ENCODE results near the gene MACF1. TPM values are rescaled to one million over a fixed set of nuclear protein-coding genes. Genes with fewer than 3 reads are reported as not detected.

MACF1 gene
- total RNA-seq, 1 donor from 2014 or later = 222 TPM

DNA sequence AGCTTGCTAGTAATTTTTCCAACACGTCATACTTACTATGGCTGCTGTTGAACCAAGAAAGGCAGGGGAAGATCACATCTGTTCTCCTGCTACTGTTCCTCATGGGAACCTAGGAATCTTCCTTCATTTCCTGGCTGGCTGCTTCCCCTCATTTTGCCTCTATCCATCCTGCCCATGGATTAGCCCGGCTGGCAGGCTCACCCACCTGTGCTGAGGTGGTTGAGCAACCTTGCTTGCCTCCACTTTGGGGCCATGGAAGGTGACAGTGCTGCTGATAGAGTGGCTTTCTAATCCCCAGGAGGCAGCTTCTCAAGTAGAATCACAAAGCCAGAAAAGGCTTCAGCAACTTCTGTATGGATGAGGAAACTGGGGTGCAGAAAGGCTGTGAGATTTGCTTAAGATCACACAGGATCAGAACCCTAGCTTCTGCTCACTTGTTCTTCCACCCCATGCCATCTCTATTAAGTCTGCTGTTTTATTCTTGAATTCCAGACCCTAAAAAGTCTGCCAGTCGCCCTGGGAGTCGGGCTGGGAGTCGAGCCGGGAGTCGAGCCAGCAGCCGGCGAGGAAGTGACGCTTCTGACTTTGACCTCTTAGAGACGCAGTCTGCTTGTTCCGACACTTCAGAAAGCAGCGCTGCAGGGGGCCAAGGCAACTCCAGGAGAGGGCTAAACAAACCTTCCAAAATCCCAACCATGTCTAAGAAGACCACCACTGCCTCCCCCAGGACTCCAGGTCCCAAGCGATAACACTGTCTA is 280.7 kb downstream of the MACF1 start:
- Histone ChIP-seq H3K4me1 (no peaks in the 10 kb centered on the region), H3K27me3 (peaks cover 21% of the 10 kb centered on the region), H3K9me3 (ENCODE audit: low read depth) (no peaks in the 10 kb centered on the region), H3K36me3 (peaks cover 16% of the 10 kb centered on the region), H2AFZ (replicated peaks) (no peak overlapping the region), H3K4me3 (no peak overlapping the region), H3F3A (ENCODE audit: low read depth) (peaks cover 42% of the 10 kb centered on the region), H3K4me2 (no peak overlapping the region), H3K79me2 (ENCODE audit: low read depth) (no peaks in the 10 kb centered on the region), H4K20me1 (ENCODE audit: low read depth) (peaks cover 23% of the 10 kb centered on the region), H3K9ac (no peak overlapping the region), H3K27ac (no peak overlapping the region)
- no peak overlapping the region for H3K27ac Mint-ChIP-seq
- peaks cover 37% of the 10 kb centered on the region for H3K36me3 Mint-ChIP-seq
- H3K27me3 Mint-ChIP-seq (ENCODE audit: insufficient read depth, low read depth) = peaks cover 9% of the 10 kb centered on the region
- peaks cover 7% of the 10 kb centered on the region for H3K4me1 Mint-ChIP-seq
- H3K9me3 Mint-ChIP-seq = no peaks in the 10 kb centered on the region
- DNase-seq (ENCODE audit: low spot score) = no peak
- H3K4me3 Mint-ChIP-seq = no peak overlapping the region
- TF ChIP-seq EZH2phosphoT487 (IDR thresholded peaks at IDR 0.05) = no peak
- no peak for TF ChIP-seq EZH2 (IDR thresholded peaks at IDR 0.05)
- TF ChIP-seq, protein P1, sequence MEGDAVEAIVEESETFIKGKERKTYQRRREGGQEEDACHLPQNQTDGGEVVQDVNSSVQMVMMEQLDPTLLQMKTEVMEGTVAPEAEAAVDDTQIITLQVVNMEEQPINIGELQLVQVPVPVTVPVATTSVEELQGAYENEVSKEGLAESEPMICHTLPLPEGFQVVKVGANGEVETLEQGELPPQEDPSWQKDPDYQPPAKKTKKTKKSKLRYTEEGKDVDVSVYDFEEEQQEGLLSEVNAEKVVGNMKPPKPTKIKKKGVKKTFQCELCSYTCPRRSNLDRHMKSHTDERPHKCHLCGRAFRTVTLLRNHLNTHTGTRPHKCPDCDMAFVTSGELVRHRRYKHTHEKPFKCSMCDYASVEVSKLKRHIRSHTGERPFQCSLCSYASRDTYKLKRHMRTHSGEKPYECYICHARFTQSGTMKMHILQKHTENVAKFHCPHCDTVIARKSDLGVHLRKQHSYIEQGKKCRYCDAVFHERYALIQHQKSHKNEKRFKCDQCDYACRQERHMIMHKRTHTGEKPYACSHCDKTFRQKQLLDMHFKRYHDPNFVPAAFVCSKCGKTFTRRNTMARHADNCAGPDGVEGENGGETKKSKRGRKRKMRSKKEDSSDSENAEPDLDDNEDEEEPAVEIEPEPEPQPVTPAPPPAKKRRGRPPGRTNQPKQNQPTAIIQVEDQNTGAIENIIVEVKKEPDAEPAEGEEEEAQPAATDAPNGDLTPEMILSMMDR (IDR thresholded peaks at IDR 0.05) = no peak

DNA sequence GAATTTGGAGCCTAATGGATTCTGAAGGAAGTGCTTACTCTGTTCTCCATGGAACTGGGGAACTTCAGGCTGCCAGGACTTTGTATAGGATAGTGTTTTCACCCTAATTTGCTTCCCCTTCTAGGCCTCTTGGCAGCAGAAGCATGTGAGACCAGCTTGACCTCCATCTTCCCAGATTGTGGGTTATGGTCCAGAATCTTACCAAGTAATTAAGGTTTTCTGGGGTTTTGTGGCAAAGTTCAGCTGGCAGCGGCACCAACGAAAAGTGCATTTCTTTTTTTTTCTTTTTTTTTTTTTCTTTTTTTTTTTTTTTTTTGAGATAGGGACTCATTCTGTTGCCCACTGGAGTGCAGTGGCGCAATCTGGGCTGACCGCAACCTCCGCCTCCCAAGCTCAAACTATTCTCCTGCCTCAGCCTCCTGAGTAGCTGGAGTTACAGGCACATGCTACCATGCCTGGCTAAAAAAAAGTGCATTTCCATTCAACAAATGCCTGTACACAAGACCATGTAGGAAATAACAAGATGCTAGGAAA is 283.6 kb downstream of the MACF1 start:
- no peak overlapping the region for H2AFZ ChIP-seq (replicated peaks)
- TF ChIP-seq EZH2phosphoT487 (IDR thresholded peaks at IDR 0.05) = no peak
- TF ChIP-seq EZH2 (IDR thresholded peaks at IDR 0.05) = no peak
- TF ChIP-seq, protein P1 (IDR thresholded peaks at IDR 0.05) = no peak
- H3K4me1 Mint-ChIP-seq = peaks cover 4% of the 10 kb centered on the region
- H3K27me3 ChIP-seq = peaks cover 49% of the 10 kb centered on the region
- H3K9ac ChIP-seq = no peak overlapping the region
- H3K9me3 Mint-ChIP-seq = no peaks in the 10 kb centered on the region
- H3K4me3 Mint-ChIP-seq = no peak overlapping the region
- H3K79me2 ChIP-seq (ENCODE audit: low read depth) = no peaks in the 10 kb centered on the region
- DNase-seq (ENCODE audit: low spot score) = no peak
- no peak overlapping the region for H3K27ac ChIP-seq
- H3K4me1 ChIP-seq = no peaks in the 10 kb centered on the region
- no peaks in the 10 kb centered on the region for H3K9me3 ChIP-seq (ENCODE audit: low read depth)
- peaks cover 24% of the 10 kb centered on the region for H3K36me3 Mint-ChIP-seq
- no peak overlapping the region for H3K27ac Mint-ChIP-seq
- peaks cover 14% of the 10 kb centered on the region for H3K36me3 ChIP-seq
- H3K4me3 ChIP-seq = no peak overlapping the region
- H3K4me2 ChIP-seq = no peak overlapping the region
- H4K20me1 ChIP-seq (ENCODE audit: low read depth) = peaks cover 25% of the 10 kb centered on the region
- peaks cover 52% of the 10 kb centered on the region for H3F3A ChIP-seq (ENCODE audit: low read depth)
- H3K27me3 Mint-ChIP-seq (ENCODE audit: insufficient read depth, low read depth) = peaks cover 25% of the 10 kb centered on the region

DNA sequence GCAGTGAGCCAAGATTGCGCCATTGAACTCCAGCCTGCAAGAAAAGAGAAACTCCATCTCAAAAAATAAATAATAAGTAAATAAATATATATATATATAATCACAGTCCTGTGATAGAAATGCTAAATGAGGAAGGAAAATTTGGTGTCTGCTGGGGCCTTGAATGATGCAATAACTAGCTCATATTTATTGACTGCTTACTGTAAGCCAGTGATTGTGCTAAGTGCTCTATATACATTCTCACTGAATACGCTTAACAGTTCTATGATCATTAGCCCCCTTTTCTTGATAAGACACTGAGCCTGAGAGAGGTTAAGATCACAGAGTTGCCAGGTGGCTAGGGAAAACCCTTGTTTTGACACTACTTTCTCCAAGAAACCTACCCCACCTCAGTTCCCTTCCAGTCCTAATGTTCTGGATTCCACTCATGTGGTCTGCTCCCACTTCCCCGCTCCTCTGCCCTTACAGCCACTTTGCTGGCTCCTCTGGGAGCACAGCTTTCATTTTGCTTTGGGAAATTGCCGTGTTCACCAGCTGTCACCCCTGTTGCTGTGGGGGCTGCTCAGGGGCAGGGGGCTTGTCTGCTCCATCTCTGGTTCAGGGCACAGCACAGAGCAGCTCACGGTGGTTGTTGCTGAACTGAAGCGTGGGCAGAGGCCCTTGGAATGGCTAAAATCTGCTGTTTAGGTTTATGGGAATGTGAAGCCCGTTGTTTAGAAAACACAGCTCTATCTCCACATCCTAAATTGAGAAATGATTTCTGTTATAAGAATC is 284.5 kb downstream of the MACF1 start:
- H3F3A ChIP-seq (ENCODE audit: low read depth) = peaks cover 52% of the 10 kb centered on the region
- H3K9me3 ChIP-seq (ENCODE audit: low read depth) = no peaks in the 10 kb centered on the region
- peaks cover 25% of the 10 kb centered on the region for H4K20me1 ChIP-seq (ENCODE audit: low read depth)
- no peak overlapping the region for H3K9ac ChIP-seq
- TF ChIP-seq EZH2phosphoT487 (IDR thresholded peaks at IDR 0.05) = no peak
- no peak for TF ChIP-seq EZH2 (IDR thresholded peaks at IDR 0.05)
- H2AFZ ChIP-seq (replicated peaks) = no peak overlapping the region
- no peaks in the 10 kb centered on the region for H3K9me3 Mint-ChIP-seq
- DNase-seq (ENCODE audit: low spot score) = no peak
- H3K27me3 Mint-ChIP-seq (ENCODE audit: insufficient read depth, low read depth) = peaks cover 32% of the 10 kb centered on the region
- H3K27ac Mint-ChIP-seq = no peak overlapping the region
- no peak overlapping the region for H3K4me3 Mint-ChIP-seq
- no peak overlapping the region for H3K27ac ChIP-seq
- H3K4me1 Mint-ChIP-seq = no peaks in the 10 kb centered on the region
- H3K4me3 ChIP-seq = no peak overlapping the region
- peaks cover 14% of the 10 kb centered on the region for H3K36me3 ChIP-seq
- H3K36me3 Mint-ChIP-seq = peaks cover 20% of the 10 kb centered on the region
- no peaks in the 10 kb centered on the region for H3K4me1 ChIP-seq
- H3K4me2 ChIP-seq = no peak overlapping the region
- no peaks in the 10 kb centered on the region for H3K79me2 ChIP-seq (ENCODE audit: low read depth)
- peaks cover 58% of the 10 kb centered on the region for H3K27me3 ChIP-seq

Measured in neural progenitor cell (in vitro differentiated cells).